ENCODE measurements around the gene TYMP.
"Not testable (repeated sequence)": the region's sequence is repeated elsewhere in the genome, so short reads cannot be mapped to it uniquely, and the experiment has no call there.

The TYMP gene

DNA sequence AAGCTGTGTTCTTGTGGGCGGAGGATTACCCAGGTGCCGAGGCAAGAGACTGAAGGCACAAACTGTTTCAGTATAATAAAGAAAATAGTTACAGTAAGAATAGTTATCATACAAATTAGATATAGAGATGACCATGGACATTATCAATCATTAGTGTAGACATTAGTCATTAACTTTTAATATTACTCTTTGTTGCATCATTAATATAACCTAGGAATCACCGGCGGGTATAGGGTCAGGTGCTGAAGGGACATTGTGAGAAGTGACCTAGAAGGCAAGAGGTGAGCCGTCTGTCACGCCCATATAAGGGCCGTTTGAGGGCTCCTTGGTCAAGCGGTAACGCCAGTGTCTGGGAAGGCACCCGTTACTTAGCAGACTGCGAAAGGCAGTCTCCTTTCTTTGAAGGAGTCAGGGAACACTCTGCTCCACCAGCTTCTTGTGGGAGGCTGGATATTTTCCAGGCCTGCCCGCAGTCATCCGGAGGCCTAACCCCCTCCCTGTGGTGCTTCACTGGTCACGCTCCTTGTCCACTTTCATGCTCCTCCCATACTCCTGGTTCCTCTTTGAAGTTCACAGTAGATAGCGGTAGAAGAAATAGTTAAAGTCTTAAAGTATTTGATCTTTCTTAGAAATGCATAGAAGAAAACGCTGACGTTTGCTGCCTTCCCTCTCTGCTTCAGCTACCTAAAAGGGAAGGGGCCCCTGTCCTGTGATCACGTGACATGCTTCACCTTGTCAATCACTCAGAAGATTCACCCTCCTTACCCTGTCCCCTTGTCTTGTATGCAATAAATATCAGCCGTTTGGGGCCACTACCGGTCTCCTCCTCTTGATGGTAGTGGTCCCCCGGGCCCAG, 4.3 kb upstream of the TYMP start:
- not testable (repeated sequence) for H3K36me3 ChIP-seq (ENCODE audit: control insufficient read depth, insufficient read depth, low read length, severe bottlenecking); H3K27me3 ChIP-seq (replicated peaks; ENCODE audit: control insufficient read depth, insufficient read depth, low read length); H3K4me3 ChIP-seq (ENCODE audit: low read length); H3K9me3 ChIP-seq (ENCODE audit: control insufficient read depth, low read length); DNase-seq (ENCODE audit: low read depth); H3K9ac ChIP-seq (ENCODE audit: low read length)
- peaks cover 27% of the 10 kb centered on the region for H3K4me1 ChIP-seq (ENCODE audit: control insufficient read depth, insufficient read depth, low read length)

DNA sequence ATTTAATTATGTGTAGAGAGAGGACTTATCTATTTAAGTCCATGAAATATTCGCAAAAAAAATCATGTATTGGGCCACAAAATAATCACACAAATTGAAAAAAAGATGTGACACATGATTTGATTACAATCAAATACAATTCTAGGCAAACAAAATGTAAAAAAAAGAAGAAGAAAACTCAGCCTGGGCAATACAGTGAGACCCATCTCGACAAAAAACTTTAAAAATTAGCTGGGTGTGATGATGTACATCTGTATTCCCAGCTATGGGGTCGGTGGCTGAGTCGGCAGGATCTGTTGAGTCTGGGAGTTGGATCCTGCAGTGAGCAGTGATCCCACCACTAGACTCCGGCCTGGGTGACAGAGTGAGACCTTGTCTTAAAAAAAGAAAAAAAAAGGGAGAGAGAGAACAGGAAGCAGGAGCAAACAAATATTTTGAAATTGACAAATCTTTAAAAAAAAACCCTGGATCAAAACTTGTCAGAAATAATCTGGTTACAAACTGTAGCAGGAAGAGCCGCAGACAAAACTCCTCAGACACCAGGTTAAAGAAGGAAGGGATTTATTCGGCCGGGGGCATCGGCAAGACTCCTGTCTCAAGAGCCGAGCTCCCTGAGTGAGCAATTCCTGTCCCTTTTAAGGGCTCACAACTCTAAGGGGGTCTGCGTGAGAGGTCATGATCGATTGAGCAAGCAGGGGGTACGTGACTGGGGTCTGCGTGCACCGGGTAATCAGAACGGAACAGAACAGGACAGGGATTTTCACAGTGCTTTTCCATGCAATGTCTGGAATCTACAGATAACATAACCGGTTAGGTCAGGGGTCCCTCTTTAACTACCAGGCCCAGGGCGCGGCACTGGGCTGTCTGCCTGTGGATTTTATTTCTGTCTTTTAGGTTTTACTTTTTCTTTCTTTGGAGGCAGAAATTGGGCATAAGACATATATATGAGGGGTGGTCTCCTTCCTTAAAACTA, 3.3 kb upstream of the TYMP start:
- no peak overlapping the region for H3K4me3 ChIP-seq (ENCODE audit: low read length)
- DNase-seq (ENCODE audit: low read depth), result no peak
- H3K9ac ChIP-seq (ENCODE audit: low read length), result peak overlapping the region; percentile 25
- no peaks in the 10 kb centered on the region for H3K9me3 ChIP-seq (ENCODE audit: control insufficient read depth, low read length)
- H3K36me3 ChIP-seq (ENCODE audit: control insufficient read depth, insufficient read depth, low read length, severe bottlenecking), result no peaks in the 10 kb centered on the region
- peaks cover 20% of the 10 kb centered on the region for H3K4me1 ChIP-seq (ENCODE audit: control insufficient read depth, insufficient read depth, low read length)
- H3K27me3 ChIP-seq (replicated peaks; ENCODE audit: control insufficient read depth, insufficient read depth, low read length), result no peaks in the 10 kb centered on the region

DNA sequence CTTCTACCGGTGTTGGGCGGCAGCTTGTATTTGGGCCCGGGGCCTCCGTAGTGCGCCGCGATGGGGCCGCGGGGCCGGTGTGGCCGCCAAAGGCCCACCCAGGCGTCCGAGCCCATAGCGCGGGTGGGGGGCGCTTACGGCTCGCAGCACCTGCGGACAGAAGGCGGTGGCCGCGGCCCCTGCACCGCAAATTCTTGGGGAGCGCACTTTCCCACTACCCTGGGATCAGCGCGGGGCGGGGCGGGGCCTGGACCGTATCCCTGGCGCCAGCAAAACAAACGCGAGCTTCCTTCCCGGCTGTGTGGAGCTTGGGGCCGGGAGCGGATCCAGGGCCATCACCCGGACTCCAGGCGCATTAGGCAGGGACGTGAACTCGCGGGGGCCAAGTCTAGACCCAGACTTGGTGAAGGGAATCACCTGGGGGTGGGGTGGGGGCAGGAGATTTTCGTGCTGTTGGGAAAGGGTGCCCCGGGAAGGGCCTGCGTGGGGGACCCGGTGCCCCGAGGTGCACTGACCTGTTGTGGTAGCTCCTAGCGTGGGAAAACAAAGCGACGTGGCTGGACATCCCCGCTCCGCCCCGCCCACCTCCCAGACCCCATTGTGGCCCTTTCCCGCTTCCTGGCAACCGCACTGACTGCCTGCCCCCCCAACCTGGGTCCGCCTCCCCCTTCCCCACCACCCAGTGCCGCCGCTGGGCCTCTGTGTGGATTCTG, 2.3 kb upstream of the TYMP start:
- Histone ChIP-seq H3K4me1 (ENCODE audit: control insufficient read depth, insufficient read depth, low read length) (peaks cover 20% of the 10 kb centered on the region), H3K9ac (ENCODE audit: low read length) (peak overlapping the region; percentile 89), H3K27me3 (replicated peaks; ENCODE audit: control insufficient read depth, insufficient read depth, low read length) (no peaks in the 10 kb centered on the region), H3K4me3 (ENCODE audit: low read length) (peak overlapping the region; percentile 79), H3K9me3 (ENCODE audit: control insufficient read depth, low read length) (no peaks in the 10 kb centered on the region), H3K36me3 (ENCODE audit: control insufficient read depth, insufficient read depth, low read length, severe bottlenecking) (no peaks in the 10 kb centered on the region)
- DNase-seq (ENCODE audit: low read depth), result peak; percentile 83

DNA sequence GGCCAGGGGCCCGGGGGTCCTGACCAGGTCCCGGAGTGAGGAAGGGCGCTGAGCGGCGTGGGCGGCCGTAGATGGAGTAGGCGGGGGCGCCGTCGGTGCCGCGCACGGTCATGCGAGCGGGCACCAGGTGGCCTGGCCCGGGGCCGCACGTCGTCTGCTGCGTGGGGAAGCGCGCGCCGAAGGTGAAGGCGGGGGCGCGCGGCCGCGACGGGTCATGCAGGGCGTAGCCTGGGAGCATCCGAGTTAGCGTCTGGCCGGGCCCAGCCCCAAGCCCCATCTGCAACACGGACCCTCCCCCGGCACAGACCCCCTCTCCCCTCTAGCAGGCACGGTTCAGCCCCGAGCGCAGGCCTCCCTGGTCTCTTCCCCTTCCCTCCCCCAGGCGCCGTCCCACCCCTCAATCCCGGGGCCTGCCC, 1.7 kb upstream of the TYMP start:
- Histone ChIP-seq H3K4me3 (ENCODE audit: low read length) (peak overlapping the region; percentile 79), H3K9me3 (ENCODE audit: control insufficient read depth, low read length) (no peaks in the 10 kb centered on the region)
- DNase-seq (ENCODE audit: low read depth), result peak; percentile 40

DNA sequence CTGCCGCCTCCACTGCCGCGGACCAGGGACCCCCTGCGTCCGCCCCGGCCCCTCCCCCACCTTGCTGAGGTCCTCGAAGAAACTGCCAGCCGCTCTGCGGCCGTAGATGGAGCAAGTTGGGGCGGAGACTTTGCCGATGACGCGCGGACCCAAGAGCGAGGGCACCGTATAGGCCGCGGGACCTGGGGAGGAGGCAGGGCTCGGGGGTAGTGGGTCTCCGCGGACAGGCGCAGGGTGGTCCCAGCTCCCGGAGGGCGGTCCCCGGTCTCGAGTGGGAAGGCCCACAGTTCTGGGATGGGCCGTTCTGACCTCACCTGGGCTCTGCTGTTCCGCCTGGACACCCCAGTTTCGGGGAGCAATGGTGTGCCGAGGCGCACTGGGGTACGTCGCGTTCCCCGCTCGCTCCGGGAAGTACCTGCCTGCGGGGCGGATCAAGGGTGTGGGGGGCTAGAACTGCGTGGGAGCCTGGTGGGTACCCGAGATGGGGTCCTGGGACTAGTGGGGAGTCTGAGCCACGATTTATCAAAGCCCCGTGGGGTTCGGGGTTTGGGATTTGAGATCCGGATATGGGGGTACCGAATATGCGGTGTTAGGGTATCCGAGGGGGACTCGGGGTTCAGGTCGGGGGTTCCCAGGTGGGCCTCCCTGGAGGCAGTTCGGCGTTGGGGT, 1.2 kb upstream of the TYMP start:
- Histone ChIP-seq H3K4me1 (ENCODE audit: control insufficient read depth, insufficient read depth, low read length) (peaks cover 26% of the 10 kb centered on the region), H3K36me3 (ENCODE audit: control insufficient read depth, insufficient read depth, low read length, severe bottlenecking) (no peaks in the 10 kb centered on the region), H3K9ac (ENCODE audit: low read length) (peak overlapping the region; percentile 89), H3K4me3 (ENCODE audit: low read length) (peak overlapping the region; percentile 79), H3K9me3 (ENCODE audit: control insufficient read depth, low read length) (no peaks in the 10 kb centered on the region), H3K27me3 (replicated peaks; ENCODE audit: control insufficient read depth, insufficient read depth, low read length) (no peaks in the 10 kb centered on the region)
- peak; percentile 79 for DNase-seq (ENCODE audit: low read depth)

More for the DNA sequence above, 1.7 kb upstream of the TYMP start:
- H3K27me3 ChIP-seq (replicated peaks; ENCODE audit: control insufficient read depth, insufficient read depth, low read length), result no peaks in the 10 kb centered on the region
- peak overlapping the region; percentile 89 for H3K9ac ChIP-seq (ENCODE audit: low read length)
- H3K36me3 ChIP-seq (ENCODE audit: control insufficient read depth, insufficient read depth, low read length, severe bottlenecking), result no peaks in the 10 kb centered on the region
- peaks cover 26% of the 10 kb centered on the region for H3K4me1 ChIP-seq (ENCODE audit: control insufficient read depth, insufficient read depth, low read length)

DNA sequence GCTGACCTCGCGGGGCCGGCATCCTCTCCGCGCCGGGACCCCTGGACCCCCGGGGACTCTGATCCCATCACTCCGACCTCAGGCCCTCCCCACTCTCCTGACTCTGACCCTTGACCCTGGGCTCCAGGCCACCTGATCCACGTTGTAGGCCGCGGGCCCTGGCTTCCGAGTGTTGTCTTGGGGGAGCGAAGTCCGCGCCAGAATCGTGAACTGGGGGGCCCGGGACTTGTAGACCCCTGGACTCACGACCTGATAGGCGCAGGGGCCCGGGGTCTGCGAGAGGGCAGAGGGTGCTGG, 716 bp upstream of the TYMP start:
- Histone ChIP-seq H3K4me1 (ENCODE audit: control insufficient read depth, insufficient read depth, low read length) (peaks cover 26% of the 10 kb centered on the region), H3K36me3 (ENCODE audit: control insufficient read depth, insufficient read depth, low read length, severe bottlenecking) (no peaks in the 10 kb centered on the region), H3K9me3 (ENCODE audit: control insufficient read depth, low read length) (no peaks in the 10 kb centered on the region), H3K27me3 (replicated peaks; ENCODE audit: control insufficient read depth, insufficient read depth, low read length) (no peaks in the 10 kb centered on the region), H3K4me3 (ENCODE audit: low read length) (peak overlapping the region; percentile 79), H3K9ac (ENCODE audit: low read length) (peak overlapping the region; percentile 89)
- DNase-seq (ENCODE audit: low read depth), result no peak

DNA sequence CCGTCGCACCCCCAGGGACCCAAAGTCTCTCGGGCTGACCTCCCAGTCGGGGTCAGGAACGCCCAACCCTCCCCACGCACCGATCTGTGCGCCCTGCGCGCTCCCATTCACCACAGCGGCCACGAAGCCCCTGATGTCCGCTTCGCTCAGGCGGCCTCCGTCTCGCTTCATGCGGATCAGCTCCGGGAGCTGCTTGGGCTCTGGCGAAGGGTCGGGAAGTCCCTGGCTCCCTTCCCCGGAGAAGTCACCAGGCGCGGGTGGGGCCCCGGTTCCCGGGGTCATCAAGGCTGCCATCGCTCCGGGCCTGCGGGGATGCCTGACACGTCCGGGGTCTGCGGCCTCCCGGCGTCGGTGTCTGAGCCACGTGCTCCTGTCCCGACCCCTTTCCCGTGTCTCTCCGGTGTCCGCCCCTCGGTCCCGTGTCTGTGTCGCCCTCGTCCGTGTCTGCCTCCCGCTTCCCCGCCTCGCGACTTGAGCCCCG, 356 bp downstream of the TYMP start:
- peak; percentile 20 for DNase-seq (ENCODE audit: low read depth)
- Histone ChIP-seq H3K4me3 (ENCODE audit: low read length) (peak overlapping the region; percentile 79), H3K27me3 (replicated peaks; ENCODE audit: control insufficient read depth, insufficient read depth, low read length) (no peaks in the 10 kb centered on the region), H3K4me1 (ENCODE audit: control insufficient read depth, insufficient read depth, low read length) (peaks cover 29% of the 10 kb centered on the region), H3K9me3 (ENCODE audit: control insufficient read depth, low read length) (no peaks in the 10 kb centered on the region), H3K9ac (ENCODE audit: low read length) (peak overlapping the region; percentile 89), H3K36me3 (ENCODE audit: control insufficient read depth, insufficient read depth, low read length, severe bottlenecking) (no peaks in the 10 kb centered on the region)

DNA sequence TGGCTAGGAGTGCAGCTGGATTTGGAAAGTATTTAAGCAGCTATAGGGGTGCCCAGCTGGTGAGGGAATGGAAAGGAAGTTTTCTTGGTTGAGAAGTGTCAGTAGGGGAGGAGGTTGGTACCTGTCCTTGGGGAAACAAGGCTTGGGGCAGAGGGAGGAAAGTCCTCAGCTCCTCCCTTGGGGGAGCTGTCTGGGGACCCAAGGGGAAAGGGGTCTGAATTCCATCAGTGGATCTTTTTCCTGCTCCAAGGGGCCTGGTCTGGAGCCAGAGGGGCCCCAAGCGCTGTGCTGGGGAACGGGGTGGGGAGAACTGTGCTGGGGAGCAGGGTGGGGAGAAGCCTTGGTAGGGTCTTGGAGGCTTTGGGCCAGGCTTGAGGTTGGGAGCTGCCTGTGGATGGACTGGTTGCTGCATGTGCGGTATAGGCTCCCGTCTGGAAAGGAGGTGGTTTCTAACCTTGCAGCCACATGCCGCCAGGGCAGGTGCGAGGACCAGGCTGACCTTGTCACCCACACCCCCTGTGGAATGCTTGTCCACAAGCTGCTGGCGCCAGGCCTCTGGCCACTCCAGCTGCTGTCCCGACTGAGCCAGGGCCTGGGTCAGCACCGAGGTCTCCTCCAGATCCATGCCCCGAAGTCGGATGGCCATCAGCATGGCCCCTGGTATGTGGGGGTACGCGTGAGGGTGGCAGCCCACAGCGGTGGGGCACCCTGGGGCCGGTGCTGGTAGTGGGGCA, 963 bp downstream of the TYMP start:
- H3K4me3 ChIP-seq (ENCODE audit: low read length), result peak overlapping the region; percentile 79
- H3K9me3 ChIP-seq (ENCODE audit: control insufficient read depth, low read length), result no peaks in the 10 kb centered on the region
- peaks cover 32% of the 10 kb centered on the region for H3K4me1 ChIP-seq (ENCODE audit: control insufficient read depth, insufficient read depth, low read length)
- no peak for DNase-seq (ENCODE audit: low read depth)
- no peaks in the 10 kb centered on the region for H3K27me3 ChIP-seq (replicated peaks; ENCODE audit: control insufficient read depth, insufficient read depth, low read length)
- no peaks in the 10 kb centered on the region for H3K36me3 ChIP-seq (ENCODE audit: control insufficient read depth, insufficient read depth, low read length, severe bottlenecking)
- peak overlapping the region; percentile 89 for H3K9ac ChIP-seq (ENCODE audit: low read length)

DNA sequence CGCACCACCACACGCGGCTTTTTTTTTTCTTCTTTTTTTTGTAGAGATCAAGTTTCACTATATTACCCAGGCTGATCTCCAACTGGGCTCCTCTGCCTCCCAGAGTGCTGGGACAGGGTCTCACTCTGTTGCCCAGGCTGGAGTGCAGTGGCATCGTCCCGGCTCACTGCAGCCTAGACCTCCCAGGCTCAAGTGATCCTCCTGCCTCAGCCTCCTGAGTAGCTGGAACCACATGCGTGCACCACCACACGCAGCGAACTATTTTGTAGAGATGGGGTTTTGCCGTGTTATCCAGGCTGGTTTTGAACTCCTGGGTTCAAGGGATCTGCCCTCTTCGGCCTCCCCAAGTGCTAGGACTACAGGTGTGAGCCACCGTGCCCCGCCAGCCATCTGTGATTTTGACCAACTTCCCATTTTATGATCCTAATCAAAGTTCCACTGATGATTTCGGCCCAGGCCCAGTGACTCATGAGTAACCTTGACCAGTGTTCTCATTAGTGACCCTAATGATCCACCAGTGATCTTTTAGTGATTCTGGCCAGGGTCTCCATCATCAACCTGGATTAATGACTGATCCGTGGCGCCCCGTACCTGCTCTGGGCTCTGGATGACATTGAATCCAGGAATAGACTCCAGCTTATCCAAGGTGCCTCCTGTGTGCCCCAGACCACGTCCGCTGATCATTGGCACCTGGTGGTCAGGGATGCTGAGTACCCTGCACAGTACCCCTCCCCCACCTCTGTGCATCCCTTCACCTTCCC, 1.7 kb downstream of the TYMP start:
- no peak for DNase-seq (ENCODE audit: low read depth)
- H3K9ac ChIP-seq (ENCODE audit: low read length), result no peak overlapping the region
- H3K4me1 ChIP-seq (ENCODE audit: control insufficient read depth, insufficient read depth, low read length), result peaks cover 31% of the 10 kb centered on the region
- H3K27me3 ChIP-seq (replicated peaks; ENCODE audit: control insufficient read depth, insufficient read depth, low read length), result no peaks in the 10 kb centered on the region
- H3K4me3 ChIP-seq (ENCODE audit: low read length), result peak overlapping the region; percentile 79
- no peaks in the 10 kb centered on the region for H3K9me3 ChIP-seq (ENCODE audit: control insufficient read depth, low read length)
- peaks cover 7% of the 10 kb centered on the region for H3K36me3 ChIP-seq (ENCODE audit: control insufficient read depth, insufficient read depth, low read length, severe bottlenecking)

Measured in adipocyte (in vitro differentiated cells).